Hepatocyte (in vitro differentiated cells): ENCODE measurements around the gene TRAPPC13. TPM values are rescaled to one million over a fixed set of nuclear protein-coding genes. Genes with fewer than 3 reads are reported as not detected.

Experiments used
- DNase-seq: peaks from one replicate; pipeline ENCODE4 v3.0.0-alpha.2; 2016; ENCODE audit warnings: low spot score
- H2AFZ ChIP-seq: fragments of 200-600 bp; sonication (generic); 2 replicates; pipeline ENCODE4 v1.6.0; 2016; ENCODE audit warnings: antibody characterized with exemption, mild to moderate bottlenecking
- H3K27ac ChIP-seq: fragments of 200-600 bp; sonication (generic); 2 replicates; pipeline ENCODE4 v1.5.1; 2016; ENCODE audit warnings: mild to moderate bottlenecking
- H3K27me3 ChIP-seq: fragments of 200-600 bp; sonication (generic); 2 replicates; pipeline ENCODE4 v1.6.1; 2016
- H3K36me3 ChIP-seq: fragments of 200-600 bp; sonication (generic); replicated peaks from 2 replicates; pipeline ENCODE4 v1.5.1; 2016; ENCODE audit warnings: low read depth; ENCODE audit not compliant: insufficient read depth
- H3K4me1 ChIP-seq: fragments of 200-600 bp; sonication (generic); 2 replicates; pipeline ENCODE4 v1.5.1; 2016; ENCODE audit warnings: mild to moderate bottlenecking, moderate library complexity; ENCODE audit not compliant: insufficient read depth
- H3K4me2 ChIP-seq: fragments of 200-600 bp; sonication (generic); 2 replicates; pipeline ENCODE4 v1.6.0; 2016
- H3K4me3 ChIP-seq: fragments of 200-600 bp; sonication (generic); 2 replicates; pipeline ENCODE4 v1.5.1; 2016; ENCODE audit warnings: mild to moderate bottlenecking
- H3K79me2 ChIP-seq: fragments of 200-600 bp; sonication (generic); 2 replicates; pipeline ENCODE4 v1.6.0; 2017; ENCODE audit warnings: mild to moderate bottlenecking
- H3K9me2 ChIP-seq: fragments of 200-600 bp; sonication (generic); replicated peaks from 2 replicates; pipeline ENCODE4 v1.6.0; 2017; ENCODE audit warnings: mild to moderate bottlenecking; ENCODE audit not compliant: insufficient read depth
- H3K9me3 ChIP-seq: fragments of 200-600 bp; sonication (generic); 2 replicates; pipeline ENCODE4 v1.5.1; 2016; ENCODE audit warnings: low read depth, mild to moderate bottlenecking
- H4K20me1 ChIP-seq: fragments of 200-600 bp; sonication (generic); 2 replicates; pipeline ENCODE4 v1.6.0; 2016; ENCODE audit warnings: mild to moderate bottlenecking; ENCODE audit not compliant: insufficient read depth, poor library complexity, severe bottlenecking
- CTCF ChIP-seq: fragments of 200-600 bp; sonication (generic); IDR thresholded peaks from 2 replicates; pipeline ENCODE4 v1.5.1; 2016; ENCODE audit warnings: antibody characterized with exemption, mild to moderate bottlenecking; ENCODE audit not compliant: poor library complexity
- EZH2 ChIP-seq: fragments of 200-600 bp; sonication (generic); IDR thresholded peaks from 2 replicates; pipeline ENCODE4 v1.6.1; 2016; ENCODE audit warnings: antibody characterized with exemption, mild to moderate bottlenecking, borderline replicate concordance
- EZH2phosphoT487 ChIP-seq: fragments of 200-600 bp; sonication (generic); IDR thresholded peaks from one replicate; pipeline ENCODE4 v1.6.1; 2018; ENCODE audit warnings: antibody characterized with exemption, mild to moderate bottlenecking, low read depth, moderate library complexity; ENCODE audit not compliant: unreplicated experiment, severe bottlenecking
- WGBS: methylation state at CpG from one replicate; pipeline ENCODE4 v1.1.6; 2016; ENCODE audit warnings: low lambda C conversion rate; ENCODE audit errors: missing lambda C conversion rate; 5-methylcytosine and 5-hydroxymethylcytosine counted together
- polyA plus RNA-seq: library from polyadenylated mRNA; unstranded; fragments of >200 nt; fragmentation: Nextera tagmentation; extraction: Ambion mirVana; gene quantifications from 2 replicates; pipeline ENCODE4 v1.2.1, GENCODE V29; 2016
- total RNA-seq: library from RNA; depleted of rRNA; stranded (reverse); fragments of >200 nt; gene quantifications from 2 replicates; pipeline ENCODE4 v1.2.3, GENCODE V29; 2014

TRAPPC13 gene
- total and polyA plus RNA-seq, 2 experiments from 2014 or later: 14.7 to 32.7 TPM

GRCh38 chr5:65630981-65631380 is 6.2 kb downstream of the TRAPPC13 start:
- Histone ChIP-seq H3K9me3 (no peaks in the 10 kb centered on the region), H3K4me2 (no peak overlapping the region), H3K36me3 (no peaks in the 10 kb centered on the region), H2AFZ (no peak overlapping the region), H4K20me1 (no peaks in the 10 kb centered on the region), H3K27me3 (no peaks in the 10 kb centered on the region), H3K27ac (no peak overlapping the region), H3K4me3 (no peak overlapping the region), H3K4me1 (no peaks in the 10 kb centered on the region), H3K9me2 (no peaks in the 10 kb centered on the region), H3K79me2 (peaks cover 61% of the 10 kb centered on the region)
- TF ChIP-seq EZH2phosphoT487: no peak
- DNase-seq: no peak

- H3K36me3 ChIP-seq: peaks cover 4% of the 10 kb centered on the region
- no peak for TF ChIP-seq CTCF
- TF ChIP-seq EZH2phosphoT487: no peak
- no peak for TF ChIP-seq EZH2
- H3K27me3 ChIP-seq: no peaks in the 10 kb centered on the region
Observed at GRCh38 chr5:65640240-65640639, 15.4 kb downstream of the TRAPPC13 start.

GRCh38 chr5:65646938-65647337 is 22.1 kb downstream of the TRAPPC13 start:
- TF ChIP-seq EZH2 (no peak), EZH2phosphoT487 (no peak), CTCF (no peak)
- 81% methylated on average over 2 of the region's 2 CpGs for WGBS
- Histone ChIP-seq H3K36me3 (no peaks in the 10 kb centered on the region), H2AFZ (no peak overlapping the region), H3K9me2 (no peaks in the 10 kb centered on the region), H3K4me3 (no peak overlapping the region), H3K4me1 (no peaks in the 10 kb centered on the region), H3K9me3 (no peaks in the 10 kb centered on the region), H3K79me2 (peaks cover 2% of the 10 kb centered on the region), H3K27ac (no peak overlapping the region), H3K27me3 (no peaks in the 10 kb centered on the region), H4K20me1 (no peaks in the 10 kb centered on the region), H3K4me2 (no peak overlapping the region)
- DNase-seq: no peak

More at GRCh38 chr5:65640240-65640639, 15.4 kb downstream of the TRAPPC13 start:
- Histone ChIP-seq H3K9me2 (no peaks in the 10 kb centered on the region), H3K4me3 (no peak overlapping the region), H3K9me3 (no peaks in the 10 kb centered on the region), H3K27ac (no peak overlapping the region), H2AFZ (no peak overlapping the region), H4K20me1 (no peaks in the 10 kb centered on the region), H3K4me1 (no peaks in the 10 kb centered on the region), H3K79me2 (peaks cover 2% of the 10 kb centered on the region), H3K4me2 (no peak overlapping the region)
- WGBS: 96% methylated on average over 4 of the region's 4 CpGs
- no peak for DNase-seq

GRCh38 chr5:65647941-65648340 is 23.1 kb downstream of the TRAPPC13 start:
- no peaks in the 10 kb centered on the region for H3K9me2 ChIP-seq
- DNase-seq: no peak
- no peak overlapping the region for H3K4me3 ChIP-seq
- no peaks in the 10 kb centered on the region for H3K27me3 ChIP-seq
- no peak overlapping the region for H3K4me2 ChIP-seq
- no peaks in the 10 kb centered on the region for H3K9me3 ChIP-seq
- no peak overlapping the region for H3K27ac ChIP-seq
- H3K36me3 ChIP-seq: no peaks in the 10 kb centered on the region
- no peaks in the 10 kb centered on the region for H3K79me2 ChIP-seq
- TF ChIP-seq CTCF: no peak
- no peak for TF ChIP-seq EZH2phosphoT487
- TF ChIP-seq EZH2: no peak
- H3K4me1 ChIP-seq: no peaks in the 10 kb centered on the region
- H2AFZ ChIP-seq: no peak overlapping the region
- no peaks in the 10 kb centered on the region for H4K20me1 ChIP-seq
